Stomach (tissue), 4 donors: ENCODE data around the gene SGK2.

Source experiments
- EP300 ChIP-seq: sonication (generic); formaldehyde crosslinking; IDR thresholded peaks from one replicate; pipeline ENCODE4 v1.6.1; 2017; ENCODE audit warnings: antibody characterized with exemption
- TF ChIP-seq, protein P1 (sequence below), 7 experiments: fragments of 450-650 bp in 4 of 7; fragments of 200-600 bp in 3 of 7; sonication (generic) in 3 of 7; IDR thresholded peaks; one replicate each; pipeline ENCODE4 v1.5.1; 2016 to 2019; ENCODE audit warnings: antibody characterized with exemption in 7 of 7, control low read depth in 2 of 7, mild to moderate bottlenecking in 1 of 7

DNA sequence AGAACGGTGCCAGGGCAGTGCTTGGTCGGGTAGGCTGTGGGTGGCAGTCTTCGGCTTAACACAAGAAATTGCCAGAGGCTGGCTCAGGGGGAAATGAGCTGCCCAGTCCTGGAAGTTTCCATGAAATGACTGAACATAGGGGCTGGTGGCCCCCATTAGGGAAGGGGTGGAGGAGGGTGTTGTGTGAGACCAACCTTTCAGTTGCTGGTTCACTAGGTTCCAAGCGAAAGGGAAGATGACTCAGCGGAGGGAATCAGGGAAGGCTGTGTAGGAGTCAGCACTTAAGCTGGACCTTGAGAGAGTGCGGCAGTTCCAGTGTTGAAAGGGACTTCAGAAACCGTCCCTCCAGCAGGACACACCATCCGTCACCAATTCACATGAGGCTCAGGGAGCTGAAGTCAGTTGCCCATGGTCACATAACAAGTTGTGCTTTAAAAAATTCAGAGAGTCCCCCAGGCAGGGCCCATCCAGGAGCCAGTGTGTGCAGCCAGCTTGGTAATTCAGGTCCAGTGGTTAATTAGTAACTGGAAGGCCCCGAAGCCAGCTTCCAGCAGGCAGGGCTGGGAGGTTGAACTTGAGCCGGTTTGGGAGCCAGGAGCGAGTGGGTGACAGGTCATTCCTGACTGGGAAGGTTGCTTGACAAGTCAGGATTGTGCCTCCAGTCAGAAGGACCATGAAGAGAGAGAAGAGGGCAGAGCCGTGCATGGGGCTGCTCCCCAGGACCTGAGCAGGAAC, at the start of gene SGK2:
- TF ChIP-seq, protein P1, sequence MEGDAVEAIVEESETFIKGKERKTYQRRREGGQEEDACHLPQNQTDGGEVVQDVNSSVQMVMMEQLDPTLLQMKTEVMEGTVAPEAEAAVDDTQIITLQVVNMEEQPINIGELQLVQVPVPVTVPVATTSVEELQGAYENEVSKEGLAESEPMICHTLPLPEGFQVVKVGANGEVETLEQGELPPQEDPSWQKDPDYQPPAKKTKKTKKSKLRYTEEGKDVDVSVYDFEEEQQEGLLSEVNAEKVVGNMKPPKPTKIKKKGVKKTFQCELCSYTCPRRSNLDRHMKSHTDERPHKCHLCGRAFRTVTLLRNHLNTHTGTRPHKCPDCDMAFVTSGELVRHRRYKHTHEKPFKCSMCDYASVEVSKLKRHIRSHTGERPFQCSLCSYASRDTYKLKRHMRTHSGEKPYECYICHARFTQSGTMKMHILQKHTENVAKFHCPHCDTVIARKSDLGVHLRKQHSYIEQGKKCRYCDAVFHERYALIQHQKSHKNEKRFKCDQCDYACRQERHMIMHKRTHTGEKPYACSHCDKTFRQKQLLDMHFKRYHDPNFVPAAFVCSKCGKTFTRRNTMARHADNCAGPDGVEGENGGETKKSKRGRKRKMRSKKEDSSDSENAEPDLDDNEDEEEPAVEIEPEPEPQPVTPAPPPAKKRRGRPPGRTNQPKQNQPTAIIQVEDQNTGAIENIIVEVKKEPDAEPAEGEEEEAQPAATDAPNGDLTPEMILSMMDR (IDR thresholded peaks at IDR 0.05) = no peak
- no peak for TF ChIP-seq EP300
